A549 (cell line): ENCODE data around the gene CTNNA3.

Experiments
- RCOR1 ChIP-seq: fragments of 150-350 bp; IDR thresholded peaks from 2 replicates; pipeline ENCODE4 v1.6.1; 2014; ENCODE audit warnings: antibody characterized with exemption, low read length, low read depth
- TF ChIP-seq, protein P1 (sequence below): fragments of >200 bp; sonication (Bioruptor Twin); formaldehyde crosslinking; IDR thresholded peaks from 3 replicates; pipeline ENCODE4 v1.5.1; 2016
- TF ChIP-seq, protein P2 (sequence below): fragments of 450-650 bp; IDR thresholded peaks from 2 replicates; pipeline ENCODE4 v1.6.1; 2014; ENCODE audit warnings: antibody characterized with exemption

DNA sequence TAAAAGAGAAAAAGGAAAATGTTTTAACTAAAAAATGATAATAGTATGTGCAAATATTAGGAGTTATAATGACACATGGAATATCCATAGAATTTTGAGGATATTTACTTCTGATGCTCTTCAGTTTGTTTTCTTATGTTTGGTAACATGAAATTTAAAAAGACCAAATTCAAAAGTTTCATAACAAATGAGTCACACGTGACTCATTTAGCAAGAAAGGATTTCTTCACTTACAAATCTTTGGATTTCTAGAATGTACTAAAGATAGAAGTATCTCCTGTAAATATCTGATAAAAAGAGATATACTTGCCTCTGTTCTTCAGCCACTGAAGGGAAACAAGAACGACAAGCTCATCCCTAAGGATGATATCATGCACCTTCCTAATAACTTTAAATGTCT lies 1544.6 kb downstream of the CTNNA3 start:
- no peak for TF ChIP-seq RCOR1
- TF ChIP-seq, protein P1, sequence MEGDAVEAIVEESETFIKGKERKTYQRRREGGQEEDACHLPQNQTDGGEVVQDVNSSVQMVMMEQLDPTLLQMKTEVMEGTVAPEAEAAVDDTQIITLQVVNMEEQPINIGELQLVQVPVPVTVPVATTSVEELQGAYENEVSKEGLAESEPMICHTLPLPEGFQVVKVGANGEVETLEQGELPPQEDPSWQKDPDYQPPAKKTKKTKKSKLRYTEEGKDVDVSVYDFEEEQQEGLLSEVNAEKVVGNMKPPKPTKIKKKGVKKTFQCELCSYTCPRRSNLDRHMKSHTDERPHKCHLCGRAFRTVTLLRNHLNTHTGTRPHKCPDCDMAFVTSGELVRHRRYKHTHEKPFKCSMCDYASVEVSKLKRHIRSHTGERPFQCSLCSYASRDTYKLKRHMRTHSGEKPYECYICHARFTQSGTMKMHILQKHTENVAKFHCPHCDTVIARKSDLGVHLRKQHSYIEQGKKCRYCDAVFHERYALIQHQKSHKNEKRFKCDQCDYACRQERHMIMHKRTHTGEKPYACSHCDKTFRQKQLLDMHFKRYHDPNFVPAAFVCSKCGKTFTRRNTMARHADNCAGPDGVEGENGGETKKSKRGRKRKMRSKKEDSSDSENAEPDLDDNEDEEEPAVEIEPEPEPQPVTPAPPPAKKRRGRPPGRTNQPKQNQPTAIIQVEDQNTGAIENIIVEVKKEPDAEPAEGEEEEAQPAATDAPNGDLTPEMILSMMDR: no peak
- TF ChIP-seq, protein P2, sequence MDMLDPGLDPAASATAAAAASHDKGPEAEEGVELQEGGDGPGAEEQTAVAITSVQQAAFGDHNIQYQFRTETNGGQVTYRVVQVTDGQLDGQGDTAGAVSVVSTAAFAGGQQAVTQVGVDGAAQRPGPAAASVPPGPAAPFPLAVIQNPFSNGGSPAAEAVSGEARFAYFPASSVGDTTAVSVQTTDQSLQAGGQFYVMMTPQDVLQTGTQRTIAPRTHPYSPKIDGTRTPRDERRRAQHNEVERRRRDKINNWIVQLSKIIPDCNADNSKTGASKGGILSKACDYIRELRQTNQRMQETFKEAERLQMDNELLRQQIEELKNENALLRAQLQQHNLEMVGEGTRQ: no peak
